BE2C (cell line): ENCODE measurements around the gene LSS.

Experiments used
- DNase-seq: peaks from one replicate; pipeline ENCODE4 v3.0.0-alpha.2; 2020
- H3K27me3 ChIP-seq: fragments of 250-450 bp; sonication (Bioruptor Pico); 2 replicates; pipeline ENCODE4 v1.5.1; 2020; ENCODE audit warnings: mild to moderate bottlenecking
- H3K36me3 ChIP-seq: fragments of 250-450 bp; sonication (Bioruptor Pico); 2 replicates; pipeline ENCODE4 v1.5.1; 2020; ENCODE audit warnings: mild to moderate bottlenecking
- H3K4me1 ChIP-seq: fragments of 250-450 bp; sonication (Bioruptor Pico); 2 replicates; pipeline ENCODE4 v1.5.1; 2020
- H3K4me3 ChIP-seq: 2 replicates; pipeline ENCODE4 v1.5.1; 2011; ENCODE audit warnings: low read depth, low read length
- H3K9me3 ChIP-seq: fragments of 250-450 bp; sonication (Bioruptor Pico); 2 replicates; pipeline ENCODE4 v1.5.1; 2020
- CTCF ChIP-seq: IDR thresholded peaks from 2 replicates; pipeline ENCODE4 v1.5.1; 2012; ENCODE audit warnings: mild to moderate bottlenecking, low read depth, low read length

The LSS gene

GRCh38 chr21:46221664-46222435 is 6.7 kb downstream of the LSS start:
- H3K36me3 ChIP-seq: peaks cover 29% of the 10 kb centered on the region

GRCh38 chr21:46220847-46221246 is 7.7 kb downstream of the LSS start:
- Histone ChIP-seq H3K4me3 (no peak overlapping the region), H3K9me3 (no peaks in the 10 kb centered on the region), H3K36me3 (peaks cover 38% of the 10 kb centered on the region), H3K27me3 (no peaks in the 10 kb centered on the region), H3K4me1 (no peaks in the 10 kb centered on the region; the same call in 1 of the 2 replicates)
- DNase-seq: no peak
- TF ChIP-seq CTCF: no peak

More at GRCh38 chr21:46221664-46222435, 6.7 kb downstream of the LSS start:
- no peak for DNase-seq
- no peaks in the 10 kb centered on the region for H3K27me3 ChIP-seq
- no peaks in the 10 kb centered on the region; the same call in 1 of the 2 replicates for H3K4me1 ChIP-seq
- no peaks in the 10 kb centered on the region for H3K9me3 ChIP-seq
- TF ChIP-seq CTCF: no peak
- no peak overlapping the region for H3K4me3 ChIP-seq

GRCh38 chr21:46220275-46220810 is 8.2 kb downstream of the LSS start:
- Histone ChIP-seq H3K27me3 (no peaks in the 10 kb centered on the region), H3K9me3 (no peaks in the 10 kb centered on the region), H3K36me3 (peaks cover 42% of the 10 kb centered on the region), H3K4me1 (no peaks in the 10 kb centered on the region; the same call in 1 of the 2 replicates), H3K4me3 (no peak overlapping the region)
- no peak for DNase-seq
- no peak for TF ChIP-seq CTCF

GRCh38 chr21:46219591-46220239 is 8.9 kb downstream of the LSS start:
- no peak for TF ChIP-seq CTCF
- H3K36me3 ChIP-seq: peaks cover 44% of the 10 kb centered on the region

GRCh38 chr21:46218906-46219590 is 9.5 kb downstream of the LSS start:
- H3K27me3 ChIP-seq: no peaks in the 10 kb centered on the region
- no peaks in the 10 kb centered on the region for H3K9me3 ChIP-seq
- DNase-seq: no peak
- H3K4me3 ChIP-seq: no peak overlapping the region
- H3K36me3 ChIP-seq: peaks cover 44% of the 10 kb centered on the region
- TF ChIP-seq CTCF: no peak
- peaks cover 4% of the 10 kb centered on the region for H3K4me1 ChIP-seq

More at GRCh38 chr21:46219591-46220239, 8.9 kb downstream of the LSS start:
- Histone ChIP-seq H3K4me1 (no peaks in the 10 kb centered on the region; the same call in 1 of the 2 replicates), H3K9me3 (no peaks in the 10 kb centered on the region), H3K4me3 (no peak overlapping the region), H3K27me3 (no peaks in the 10 kb centered on the region)
- DNase-seq: peak; percentile 53
